Subcutaneous adipose tissue (tissue), 4 donors: ENCODE data around the gene CEMIP. TPM values are rescaled to one million over a fixed set of nuclear protein-coding genes. Genes with fewer than 3 reads are reported as not detected.

Source experiments
- total RNA-seq, 4 donors: library from RNA; depleted of rRNA; stranded (reverse); fragments of >200 nt; gene quantifications; one replicate each; pipeline ENCODE4 v1.1.0, GENCODE V29; 2016
- TF ChIP-seq, protein P1 (sequence below): fragments of 450-650 bp; IDR thresholded peaks from one replicate; pipeline ENCODE4 v1.5.1; 2016; ENCODE audit warnings: low read depth, mild to moderate bottlenecking, control low read depth, antibody characterized with exemption, moderate library complexity

The CEMIP gene
- total RNA-seq, 4 donors from 2014 or later, result 0.17 TPM; not detected in 3

DNA sequence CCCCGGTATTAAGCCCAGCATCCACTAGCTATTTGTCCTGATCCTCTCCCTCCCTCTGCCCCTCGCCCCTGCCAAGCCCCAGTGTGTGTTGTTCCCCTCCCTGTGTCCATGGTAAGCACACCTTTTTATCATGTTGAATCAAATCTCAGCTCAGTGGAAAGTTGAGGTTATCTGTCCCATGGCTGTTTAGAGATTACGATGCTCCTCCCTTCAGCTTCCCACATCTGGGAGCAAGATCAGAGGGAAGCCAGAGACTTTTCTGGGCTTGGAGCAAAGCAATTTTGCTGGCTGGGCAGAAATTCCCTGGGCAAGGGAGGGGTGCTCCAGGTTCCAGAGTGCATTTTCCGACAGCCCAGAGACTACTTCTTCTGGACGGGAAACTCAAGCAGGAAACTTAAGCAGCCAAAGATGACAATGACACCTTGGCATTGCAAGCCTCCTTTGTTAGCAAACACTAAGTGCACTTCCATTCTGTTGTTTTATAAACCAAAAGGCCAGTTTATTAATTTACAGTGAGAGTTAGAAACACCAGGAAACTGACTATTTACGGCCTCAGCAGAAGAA, 105.9 kb downstream of the CEMIP start:
- TF ChIP-seq, protein P1, sequence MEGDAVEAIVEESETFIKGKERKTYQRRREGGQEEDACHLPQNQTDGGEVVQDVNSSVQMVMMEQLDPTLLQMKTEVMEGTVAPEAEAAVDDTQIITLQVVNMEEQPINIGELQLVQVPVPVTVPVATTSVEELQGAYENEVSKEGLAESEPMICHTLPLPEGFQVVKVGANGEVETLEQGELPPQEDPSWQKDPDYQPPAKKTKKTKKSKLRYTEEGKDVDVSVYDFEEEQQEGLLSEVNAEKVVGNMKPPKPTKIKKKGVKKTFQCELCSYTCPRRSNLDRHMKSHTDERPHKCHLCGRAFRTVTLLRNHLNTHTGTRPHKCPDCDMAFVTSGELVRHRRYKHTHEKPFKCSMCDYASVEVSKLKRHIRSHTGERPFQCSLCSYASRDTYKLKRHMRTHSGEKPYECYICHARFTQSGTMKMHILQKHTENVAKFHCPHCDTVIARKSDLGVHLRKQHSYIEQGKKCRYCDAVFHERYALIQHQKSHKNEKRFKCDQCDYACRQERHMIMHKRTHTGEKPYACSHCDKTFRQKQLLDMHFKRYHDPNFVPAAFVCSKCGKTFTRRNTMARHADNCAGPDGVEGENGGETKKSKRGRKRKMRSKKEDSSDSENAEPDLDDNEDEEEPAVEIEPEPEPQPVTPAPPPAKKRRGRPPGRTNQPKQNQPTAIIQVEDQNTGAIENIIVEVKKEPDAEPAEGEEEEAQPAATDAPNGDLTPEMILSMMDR, result no peak

DNA sequence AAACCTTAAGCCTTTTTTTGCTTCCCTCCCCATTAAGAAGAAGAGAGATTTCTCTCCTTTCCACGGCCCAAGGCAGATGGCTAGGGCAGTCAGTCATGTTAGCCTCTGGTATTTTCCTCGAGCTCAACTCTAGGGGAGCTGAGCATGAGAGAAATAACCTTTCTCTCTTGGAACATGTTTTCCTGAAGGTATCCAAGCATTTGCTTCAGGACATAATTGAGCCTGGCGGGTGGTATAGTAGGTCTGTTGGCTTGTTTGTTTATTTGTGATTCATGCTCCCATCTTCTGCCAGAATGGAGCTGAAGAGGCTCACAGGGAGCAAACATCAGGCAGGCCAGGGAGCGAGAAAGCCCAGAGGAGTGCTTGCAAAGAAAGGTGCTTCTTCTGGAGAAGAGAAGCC, 108.0 kb downstream of the CEMIP start:
- TF ChIP-seq, protein P1, result no peak

DNA sequence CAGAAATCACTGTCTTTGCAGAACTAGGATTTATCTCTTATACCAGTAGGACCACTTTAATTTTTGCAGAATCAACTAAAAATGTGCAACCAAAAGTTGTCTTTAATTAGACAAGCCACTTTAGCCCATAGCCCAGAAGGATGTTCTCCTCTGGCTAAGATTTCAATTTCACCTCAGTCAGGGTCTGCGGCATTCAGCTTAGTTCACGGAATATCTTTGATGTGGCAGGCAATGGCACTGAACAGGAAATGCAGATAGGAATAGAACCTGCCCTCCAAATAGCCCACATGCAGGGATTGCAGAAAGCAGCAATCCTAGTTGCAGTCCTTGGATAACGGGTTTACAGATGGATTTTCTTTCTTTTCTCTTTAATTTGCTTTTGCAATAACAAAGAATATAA, 109.7 kb downstream of the CEMIP start:
- TF ChIP-seq, protein P1, result no peak

DNA sequence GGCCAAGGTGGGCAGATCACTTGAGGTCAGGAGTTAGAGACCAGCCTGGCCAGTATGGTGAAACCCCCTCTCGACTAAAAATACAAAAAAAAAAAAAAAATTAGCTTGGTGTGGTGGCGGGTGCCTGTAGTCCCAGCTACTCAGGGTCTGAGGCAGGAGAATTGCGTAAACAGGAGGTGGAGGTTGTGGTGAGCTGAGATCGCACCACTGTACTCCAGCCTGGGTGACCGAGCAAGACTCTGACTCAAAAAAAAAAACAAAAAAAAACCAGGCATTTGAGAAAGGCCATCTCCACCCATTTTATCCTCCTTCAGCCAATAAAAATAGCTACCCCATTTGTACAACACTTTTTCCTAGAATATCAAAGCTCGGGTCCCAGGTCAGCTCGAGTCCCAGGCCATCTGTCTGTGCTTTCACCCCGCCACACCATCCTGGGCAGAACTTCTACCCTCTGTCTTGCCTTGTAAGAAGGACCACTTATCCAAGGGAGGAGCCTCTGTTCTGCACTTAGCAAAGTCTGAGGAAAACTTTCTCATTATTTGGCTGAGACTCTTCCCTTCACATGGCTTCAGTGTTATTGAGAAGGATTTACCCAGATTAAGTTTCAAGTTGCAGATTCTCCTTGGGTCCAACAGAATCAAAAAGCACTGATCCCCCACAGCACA, 111.3 kb downstream of the CEMIP start:
- TF ChIP-seq, protein P1, result no peak

DNA sequence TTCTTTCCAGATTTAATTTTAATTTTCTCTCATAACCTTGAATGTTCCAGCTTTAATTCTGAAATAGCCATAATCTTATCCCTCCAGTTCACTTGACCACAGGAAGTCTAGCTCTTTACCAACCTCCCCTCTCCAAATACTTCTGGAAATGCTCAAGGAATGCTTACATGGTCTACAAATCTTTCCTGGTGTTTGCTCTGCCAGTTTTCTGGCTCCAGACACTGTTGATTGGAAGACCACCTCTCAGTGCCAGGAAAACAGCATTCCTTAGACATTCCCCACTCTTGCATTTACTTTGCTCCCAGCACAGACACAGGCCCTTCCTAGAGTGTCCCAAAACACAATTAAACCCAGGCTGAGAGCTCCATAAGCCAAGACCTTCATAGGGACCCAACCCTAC, 111.8 kb downstream of the CEMIP start:
- TF ChIP-seq, protein P1, result no peak

DNA sequence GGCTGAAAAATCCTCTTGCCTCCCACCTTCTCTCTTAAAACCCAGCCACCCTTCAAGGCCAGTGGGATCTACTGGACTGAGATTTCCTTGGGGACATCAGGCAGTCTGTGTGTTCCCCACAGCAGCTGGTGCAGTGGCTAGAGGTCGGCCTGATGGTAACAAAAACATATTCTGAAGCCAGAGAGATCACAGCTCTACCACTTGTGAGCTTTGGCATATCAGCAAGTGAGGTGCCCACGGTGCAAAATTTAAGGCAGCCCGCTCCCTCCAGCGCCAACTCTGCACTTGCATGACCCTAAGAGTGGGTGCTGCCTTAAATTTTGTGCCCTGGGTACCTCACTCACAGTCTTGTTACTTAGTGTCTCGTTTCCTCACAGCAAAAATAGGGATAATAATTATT, 113.2 kb downstream of the CEMIP start:
- TF ChIP-seq, protein P1, result no peak

DNA sequence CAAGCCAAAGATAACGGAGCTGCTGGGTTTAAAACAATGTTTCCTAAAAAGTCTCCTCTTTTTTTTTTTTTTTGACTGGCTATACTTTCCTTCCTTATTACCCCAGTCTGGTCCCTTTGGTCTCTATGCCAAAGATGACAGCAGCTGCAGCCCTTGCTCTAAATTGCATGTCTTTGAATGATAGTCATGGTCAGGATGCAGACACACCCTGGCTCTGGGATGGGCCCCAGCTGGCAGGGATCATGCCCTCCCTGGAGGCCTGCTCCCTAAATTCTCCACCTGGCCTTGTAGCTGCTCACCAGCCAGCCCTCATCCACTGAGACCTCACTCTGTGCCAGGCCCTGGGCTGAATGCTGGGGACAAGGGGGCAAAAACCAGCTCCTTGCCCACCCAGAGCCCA, 114.6 kb downstream of the CEMIP start:
- TF ChIP-seq, protein P1, result no peak
